Left ventricle myocardium inferior (tissue), 1 donor: Measurements from ENCODE around the gene CELF2. TPM values are rescaled to one million over a fixed set of nuclear protein-coding genes. Genes with fewer than 3 reads are reported as not detected.

Experiments
- DNase-seq: peaks from one replicate; pipeline ENCODE4 v3.0.0-alpha.2; 2020
- H3K27ac ChIP-seq: fragments of 200-600 bp; replicated peaks from 2 replicates; pipeline ENCODE4 v1.8.0; 2021
- H3K27me3 ChIP-seq: fragments of 200-600 bp; 2 replicates; pipeline ENCODE4 v1.8.0; 2021; ENCODE audit warnings: low read depth
- H3K36me3 ChIP-seq: fragments of 200-600 bp; 2 replicates; pipeline ENCODE4 v1.8.0; 2021
- H3K4me1 ChIP-seq: fragments of 200-600 bp; 2 replicates; pipeline ENCODE4 v1.8.0; 2021
- H3K4me3 ChIP-seq: fragments of 200-600 bp; 2 replicates; pipeline ENCODE4 v1.8.0; 2021; ENCODE audit warnings: mild to moderate bottlenecking, moderate library complexity
- H3K9me3 ChIP-seq: fragments of 200-600 bp; replicated peaks from 2 replicates; pipeline ENCODE4 v1.8.0; 2021
- CTCF ChIP-seq: fragments of 200-600 bp; IDR thresholded peaks from 2 replicates; pipeline ENCODE4 v1.8.0; 2021; ENCODE audit warnings: antibody characterized with exemption, mild to moderate bottlenecking, borderline replicate concordance
- intact Hi-C: fragments of 100-400 bp; cut with micrococcal nuclease; formaldehyde crosslinking; loops from one replicate; pipeline ENCODE4 v1.11.0; 2022
- total RNA-seq: library from RNA; stranded (reverse); fragmentation: NEBNext Ultra II Directional; extraction: Animal tissue kit (Norgen Biotek cat#: 25700); gene quantifications from one replicate; pipeline ENCODE4 v1.2.1, GENCODE V29; 2021
- donor health status: DM: no; HTN: yes; CAD: no; lungs with severe emphysema.

Gene CELF2
- total RNA-seq, 1 donor from 2014 or later = 74.9 TPM

GRCh38 chr10:10989669-10990068, 28.0 kb upstream of the CELF2 start:
- Histone ChIP-seq H3K36me3 (no peaks in the 10 kb centered on the region), H3K27ac (no peak overlapping the region), H3K4me3 (no peak overlapping the region), H3K27me3 (no peaks in the 10 kb centered on the region), H3K9me3 (peaks cover 5% of the 10 kb centered on the region), H3K4me1 (no peaks in the 10 kb centered on the region)
- no peak for TF ChIP-seq CTCF
- DNase-seq = no peak
- intact Hi-C loops = no loop called here

- intact Hi-C loops = no loop called here
- no peaks in the 10 kb centered on the region for H3K4me1 ChIP-seq
- H3K36me3 ChIP-seq = no peaks in the 10 kb centered on the region
- no peak for DNase-seq
- H3K9me3 ChIP-seq = peaks cover 5% of the 10 kb centered on the region
- no peak overlapping the region for H3K27ac ChIP-seq
- no peak overlapping the region for H3K4me3 ChIP-seq
- no peaks in the 10 kb centered on the region for H3K27me3 ChIP-seq
- no peak for TF ChIP-seq CTCF
Observed at GRCh38 chr10:10991144-10991543, 26.5 kb upstream of the CELF2 start.

- no peak for DNase-seq
- peaks cover 5% of the 10 kb centered on the region for H3K9me3 ChIP-seq
- no peaks in the 10 kb centered on the region for H3K36me3 ChIP-seq
- TF ChIP-seq CTCF = no peak
- peaks cover 5% of the 10 kb centered on the region for H3K4me1 ChIP-seq
- H3K4me3 ChIP-seq = no peak overlapping the region
- H3K27ac ChIP-seq = no peak overlapping the region
- intact Hi-C loops = no loop called here
- no peaks in the 10 kb centered on the region for H3K27me3 ChIP-seq
Observed at GRCh38 chr10:10992072-10992471, 25.6 kb upstream of the CELF2 start.

GRCh38 chr10:10992961-10993714, 24.5 kb upstream of the CELF2 start:
- intact Hi-C loops = no loop called here
- Histone ChIP-seq H3K27ac (no peak overlapping the region), H3K4me3 (no peak overlapping the region), H3K4me1 (peaks cover 6% of the 10 kb centered on the region), H3K36me3 (no peaks in the 10 kb centered on the region), H3K27me3 (no peaks in the 10 kb centered on the region), H3K9me3 (peaks cover 5% of the 10 kb centered on the region)
- TF ChIP-seq CTCF = no peak
- no peak for DNase-seq

- Histone ChIP-seq H3K4me3 (no peak overlapping the region), H3K36me3 (no peaks in the 10 kb centered on the region), H3K27me3 (no peaks in the 10 kb centered on the region), H3K4me1 (peaks cover 6% of the 10 kb centered on the region), H3K9me3 (peaks cover 5% of the 10 kb centered on the region), H3K27ac (no peak overlapping the region)
- intact Hi-C loops = no loop called here
- DNase-seq = no peak
- no peak for TF ChIP-seq CTCF
Observed at GRCh38 chr10:10993785-10994184, 23.9 kb upstream of the CELF2 start.
